Measurements from ENCODE around the gene BACH1. TPM values are rescaled to one million over a fixed set of nuclear protein-coding genes. Genes with fewer than 3 reads are reported as not detected.
A peak's percentile ranks its signal among the peaks of the same experiment; 100 is the strongest.

Gene BACH1
- total RNA-seq, 1 donor, result 189 TPM

DNA sequence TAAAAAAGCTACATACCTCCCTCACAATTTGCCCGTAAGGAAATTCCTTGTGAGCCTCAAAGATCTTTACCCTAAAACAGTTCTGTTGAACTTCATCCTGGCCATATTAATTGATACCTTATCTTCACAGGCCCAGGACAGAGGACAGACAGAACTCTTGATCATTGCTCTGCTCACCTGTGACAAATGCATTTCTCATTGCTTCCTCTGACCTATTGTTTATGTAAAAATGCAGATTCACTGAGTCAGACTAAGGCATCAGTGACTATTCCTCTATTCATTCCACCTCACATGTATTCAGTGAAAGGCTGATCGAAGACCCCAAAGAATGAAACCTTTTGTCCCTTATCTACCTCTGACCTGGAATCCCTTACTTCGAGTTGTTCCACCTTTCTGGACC, 61.0 kb downstream of the BACH1 start:
- no peak overlapping the region for H3K27ac ChIP-seq (ENCODE audit: low read depth, low read length)
- no peak overlapping the region for H3K4me2 ChIP-seq (ENCODE audit: insufficient read depth, low read length)
- no peaks in the 10 kb centered on the region for H4K20me1 ChIP-seq (ENCODE audit: insufficient read depth, low read length)
- no peaks in the 10 kb centered on the region for H3K27me3 ChIP-seq (ENCODE audit: insufficient read depth, low read length)
- TF ChIP-seq, protein P1, sequence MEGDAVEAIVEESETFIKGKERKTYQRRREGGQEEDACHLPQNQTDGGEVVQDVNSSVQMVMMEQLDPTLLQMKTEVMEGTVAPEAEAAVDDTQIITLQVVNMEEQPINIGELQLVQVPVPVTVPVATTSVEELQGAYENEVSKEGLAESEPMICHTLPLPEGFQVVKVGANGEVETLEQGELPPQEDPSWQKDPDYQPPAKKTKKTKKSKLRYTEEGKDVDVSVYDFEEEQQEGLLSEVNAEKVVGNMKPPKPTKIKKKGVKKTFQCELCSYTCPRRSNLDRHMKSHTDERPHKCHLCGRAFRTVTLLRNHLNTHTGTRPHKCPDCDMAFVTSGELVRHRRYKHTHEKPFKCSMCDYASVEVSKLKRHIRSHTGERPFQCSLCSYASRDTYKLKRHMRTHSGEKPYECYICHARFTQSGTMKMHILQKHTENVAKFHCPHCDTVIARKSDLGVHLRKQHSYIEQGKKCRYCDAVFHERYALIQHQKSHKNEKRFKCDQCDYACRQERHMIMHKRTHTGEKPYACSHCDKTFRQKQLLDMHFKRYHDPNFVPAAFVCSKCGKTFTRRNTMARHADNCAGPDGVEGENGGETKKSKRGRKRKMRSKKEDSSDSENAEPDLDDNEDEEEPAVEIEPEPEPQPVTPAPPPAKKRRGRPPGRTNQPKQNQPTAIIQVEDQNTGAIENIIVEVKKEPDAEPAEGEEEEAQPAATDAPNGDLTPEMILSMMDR (IDR thresholded peaks at IDR 0.05; ENCODE audit: extremely low read depth, low read depth, low read length), result no peak
- no peak for DNase-seq (ENCODE audit: insufficient read length, low spot score, missing footprints)
- H3K79me2 ChIP-seq (ENCODE audit: insufficient read depth, low read length), result peaks cover 12% of the 10 kb centered on the region
- H3K9me3 ChIP-seq (ENCODE audit: low read depth, low read length), result no peaks in the 10 kb centered on the region
- H3K4me1 ChIP-seq (ENCODE audit: insufficient read depth, low read length), result no peaks in the 10 kb centered on the region
- no peak overlapping the region for H3K4me3 ChIP-seq (ENCODE audit: insufficient read depth, low read length)
- peaks cover 20% of the 10 kb centered on the region for H3K36me3 ChIP-seq (ENCODE audit: insufficient read depth, low read length)
- H2AFZ ChIP-seq (ENCODE audit: low read length), result no peak overlapping the region

- DNase-seq (ENCODE audit: insufficient read length, low spot score, missing footprints), result peak; percentile 6
- H3K4me3 ChIP-seq (ENCODE audit: insufficient read depth, low read length), result no peak overlapping the region
- H3K4me2 ChIP-seq (ENCODE audit: insufficient read depth, low read length), result no peak overlapping the region
- peaks cover 18% of the 10 kb centered on the region for H3K36me3 ChIP-seq (ENCODE audit: insufficient read depth, low read length)
- no peaks in the 10 kb centered on the region for H3K9me3 ChIP-seq (ENCODE audit: low read depth, low read length)
- H3K79me2 ChIP-seq (ENCODE audit: insufficient read depth, low read length), result peaks cover 9% of the 10 kb centered on the region
- no peak overlapping the region for H2AFZ ChIP-seq (ENCODE audit: low read length)
- H3K27me3 ChIP-seq (ENCODE audit: insufficient read depth, low read length), result no peaks in the 10 kb centered on the region
- no peak overlapping the region for H3K27ac ChIP-seq (ENCODE audit: low read depth, low read length)
- H3K4me1 ChIP-seq (ENCODE audit: insufficient read depth, low read length), result no peaks in the 10 kb centered on the region
- TF ChIP-seq, protein P1 (IDR thresholded peaks at IDR 0.05; ENCODE audit: extremely low read depth, low read depth, low read length), result no peak
- H4K20me1 ChIP-seq (ENCODE audit: insufficient read depth, low read length), result no peaks in the 10 kb centered on the region
Observed at GRCh38 chr21:29360799-29361765, 62.4 kb downstream of the BACH1 start.

GRCh38 chr21:29362758-29363157, 64.0 kb downstream of the BACH1 start:
- DNase-seq (ENCODE audit: insufficient read length, low spot score, missing footprints), result no peak

More at GRCh38 chr21:29362758-29363157, 64.0 kb downstream of the BACH1 start:
- H3K9me3 ChIP-seq (ENCODE audit: low read depth, low read length), result no peaks in the 10 kb centered on the region
- peaks cover 21% of the 10 kb centered on the region for H3K36me3 ChIP-seq (ENCODE audit: insufficient read depth, low read length)
- no peak overlapping the region for H3K27ac ChIP-seq (ENCODE audit: low read depth, low read length)
- H3K27me3 ChIP-seq (ENCODE audit: insufficient read depth, low read length), result no peaks in the 10 kb centered on the region
- H3K4me3 ChIP-seq (ENCODE audit: insufficient read depth, low read length), result no peak overlapping the region
- H3K79me2 ChIP-seq (ENCODE audit: insufficient read depth, low read length), result peaks cover 9% of the 10 kb centered on the region
- H3K4me1 ChIP-seq (ENCODE audit: insufficient read depth, low read length), result no peaks in the 10 kb centered on the region
- H2AFZ ChIP-seq (ENCODE audit: low read length), result no peak overlapping the region
- no peak overlapping the region for H3K4me2 ChIP-seq (ENCODE audit: insufficient read depth, low read length)
- TF ChIP-seq, protein P1 (IDR thresholded peaks at IDR 0.05; ENCODE audit: extremely low read depth, low read depth, low read length), result no peak
- no peaks in the 10 kb centered on the region for H4K20me1 ChIP-seq (ENCODE audit: insufficient read depth, low read length)
